ENCODE measurements around the gene NTN1. TPM values are rescaled to one million over a fixed set of nuclear protein-coding genes. Genes with fewer than 3 reads are reported as not detected.

Gene NTN1
- total RNA-seq, 2 experiments from 2014 or later, result 0.09 TPM; not detected in 1

- POLR2A ChIA-PET, result no interaction called here
- DNase-seq (no peak), ATAC-seq (ENCODE audit: low read depth) (no peak)
- H3K9me3 Mint-ChIP-seq, result no peaks in the 10 kb centered on the region
- H3K36me3 Mint-ChIP-seq, result no peaks in the 10 kb centered on the region
- peaks cover 4% of the 10 kb centered on the region for H3K4me1 Mint-ChIP-seq
- peaks cover 6% of the 10 kb centered on the region for H3K27me3 Mint-ChIP-seq
- no peak overlapping the region for H3K27ac Mint-ChIP-seq
- no peak overlapping the region for H3K4me3 Mint-ChIP-seq
These were observed 95.7 kb downstream of the NTN1 start for GRCh38 chr17:9116861-9117568.

- no peak for DNase-seq
- no peak overlapping the region for H3K27ac Mint-ChIP-seq
- no peak for ATAC-seq (ENCODE audit: low read depth)
- POLR2A ChIA-PET, result no interaction called here
- H3K4me1 Mint-ChIP-seq, result no peaks in the 10 kb centered on the region
- peaks cover 13% of the 10 kb centered on the region for H3K27me3 Mint-ChIP-seq
- H3K9me3 Mint-ChIP-seq, result no peaks in the 10 kb centered on the region
- H3K36me3 Mint-ChIP-seq, result no peaks in the 10 kb centered on the region
- H3K4me3 Mint-ChIP-seq, result no peak overlapping the region
These were observed 99.2 kb downstream of the NTN1 start for GRCh38 chr17:9120471-9120870.

GRCh38 chr17:9121186-9121820 lies 100.0 kb downstream of the NTN1 start:
- POLR2A ChIA-PET, result no interaction called here
- ATAC-seq (ENCODE audit: low read depth), result no peak
- no peaks in the 10 kb centered on the region for H3K9me3 Mint-ChIP-seq
- no peak overlapping the region for H3K27ac Mint-ChIP-seq
- H3K36me3 Mint-ChIP-seq, result no peaks in the 10 kb centered on the region
- no peak overlapping the region for H3K4me3 Mint-ChIP-seq
- no peaks in the 10 kb centered on the region for H3K4me1 Mint-ChIP-seq
- DNase-seq, result no peak
- peaks cover 11% of the 10 kb centered on the region for H3K27me3 Mint-ChIP-seq

- H3K9me3 Mint-ChIP-seq, result no peaks in the 10 kb centered on the region
- ATAC-seq (ENCODE audit: low read depth) (no peak), DNase-seq (no peak)
- no peaks in the 10 kb centered on the region for H3K4me1 Mint-ChIP-seq
- H3K27me3 Mint-ChIP-seq, result peaks cover 11% of the 10 kb centered on the region
- H3K36me3 Mint-ChIP-seq, result no peaks in the 10 kb centered on the region
- no peak overlapping the region for H3K27ac Mint-ChIP-seq
- no peak overlapping the region for H3K4me3 Mint-ChIP-seq
- POLR2A ChIA-PET, result no interaction called here
These were observed 102.6 kb downstream of the NTN1 start for GRCh38 chr17:9123594-9124553.

- Mint-ChIP-seq H3K9me3 (no peaks in the 10 kb centered on the region), H3K4me1 (no peaks in the 10 kb centered on the region), H3K27ac (no peak overlapping the region), H3K36me3 (no peaks in the 10 kb centered on the region), H3K27me3 (peaks cover 11% of the 10 kb centered on the region), H3K4me3 (no peak overlapping the region)
- DNase-seq, result no peak
- no peak for ATAC-seq (ENCODE audit: low read depth)
- POLR2A ChIA-PET, result no interaction called here
These were observed 103.2 kb downstream of the NTN1 start for GRCh38 chr17:9124554-9124935.

GRCh38 chr17:9125722-9126121 lies 104.4 kb downstream of the NTN1 start:
- H3K27ac Mint-ChIP-seq, result no peak overlapping the region
- POLR2A ChIA-PET, result no interaction called here
- no peaks in the 10 kb centered on the region for H3K36me3 Mint-ChIP-seq
- H3K27me3 Mint-ChIP-seq, result peaks cover 11% of the 10 kb centered on the region
- DNase-seq (no peak), ATAC-seq (ENCODE audit: low read depth) (no peak)
- H3K4me1 Mint-ChIP-seq, result no peaks in the 10 kb centered on the region
- H3K9me3 Mint-ChIP-seq, result no peaks in the 10 kb centered on the region
- no peak overlapping the region for H3K4me3 Mint-ChIP-seq

GRCh38 chr17:9127340-9127739 lies 106.0 kb downstream of the NTN1 start:
- H3K4me1 Mint-ChIP-seq, result no peaks in the 10 kb centered on the region
- no peak overlapping the region for H3K27ac Mint-ChIP-seq
- DNase-seq, result no peak
- H3K4me3 Mint-ChIP-seq, result no peak overlapping the region
- ATAC-seq (ENCODE audit: low read depth), result no peak
- H3K9me3 Mint-ChIP-seq, result no peaks in the 10 kb centered on the region
- POLR2A ChIA-PET, result interaction anchor here (0.6 kb wide), 1 partner anchor 8 kb away, joined by 3 read pairs; no protein-coding TSS in a partner anchor
- H3K27me3 Mint-ChIP-seq, result peaks cover 7% of the 10 kb centered on the region
- no peaks in the 10 kb centered on the region for H3K36me3 Mint-ChIP-seq

GRCh38 chr17:9131371-9131770 lies 110.1 kb downstream of the NTN1 start:
- DNase-seq, result no peak
- Mint-ChIP-seq H3K4me3 (no peak overlapping the region), H3K9me3 (no peaks in the 10 kb centered on the region), H3K4me1 (no peaks in the 10 kb centered on the region), H3K27me3 (peaks cover 4% of the 10 kb centered on the region), H3K27ac (no peak overlapping the region), H3K36me3 (no peaks in the 10 kb centered on the region)
- POLR2A ChIA-PET, result no interaction called here
- ATAC-seq (ENCODE audit: low read depth), result no peak

- H3K4me3 Mint-ChIP-seq, result no peak overlapping the region
- POLR2A ChIA-PET, result no interaction called here
- DNase-seq, result no peak
These were observed 111.0 kb downstream of the NTN1 start for GRCh38 chr17:9132291-9132690.

GRCh38 chr17:9132944-9133610 lies 111.8 kb downstream of the NTN1 start:
- DNase-seq (no peak), ATAC-seq (ENCODE audit: low read depth) (no peak)
- Mint-ChIP-seq H3K4me3 (no peak overlapping the region), H3K27me3 (peaks cover 4% of the 10 kb centered on the region), H3K4me1 (no peaks in the 10 kb centered on the region), H3K27ac (no peak overlapping the region), H3K36me3 (no peaks in the 10 kb centered on the region), H3K9me3 (no peaks in the 10 kb centered on the region)
- POLR2A ChIA-PET, result no interaction called here

More at GRCh38 chr17:9132291-9132690, 111.0 kb downstream of the NTN1 start:
- Mint-ChIP-seq H3K36me3 (no peaks in the 10 kb centered on the region), H3K27me3 (peaks cover 4% of the 10 kb centered on the region), H3K9me3 (no peaks in the 10 kb centered on the region), H3K27ac (no peak overlapping the region), H3K4me1 (no peaks in the 10 kb centered on the region)
- ATAC-seq (ENCODE audit: low read depth), result no peak

GRCh38 chr17:9138161-9138717 lies 116.9 kb downstream of the NTN1 start:
- Mint-ChIP-seq H3K4me3 (no peak overlapping the region), H3K27me3 (peaks cover 4% of the 10 kb centered on the region), H3K36me3 (no peaks in the 10 kb centered on the region), H3K4me1 (no peaks in the 10 kb centered on the region), H3K9me3 (no peaks in the 10 kb centered on the region), H3K27ac (no peak overlapping the region)
- ATAC-seq (ENCODE audit: low read depth) (no peak), DNase-seq (no peak)
- POLR2A ChIA-PET, result no interaction called here

GRCh38 chr17:9139695-9140094 lies 118.4 kb downstream of the NTN1 start:
- Mint-ChIP-seq H3K36me3 (no peaks in the 10 kb centered on the region), H3K9me3 (no peaks in the 10 kb centered on the region), H3K27me3 (peaks cover 4% of the 10 kb centered on the region), H3K27ac (no peak overlapping the region), H3K4me3 (no peak overlapping the region), H3K4me1 (no peaks in the 10 kb centered on the region)
- ATAC-seq (ENCODE audit: low read depth) (no peak), DNase-seq (no peak)
- POLR2A ChIA-PET, result no interaction called here
